HT1080 (cell line): Measurements from ENCODE around the gene SCTR. TPM values are rescaled to one million over a fixed set of nuclear protein-coding genes. Genes with fewer than 3 reads are reported as not detected.

Experiments used
- DNase-seq: peaks from one replicate; pipeline ENCODE4 v3.0.0-alpha.2; 2015; ENCODE audit warnings: low read depth
- polyA plus RNA-seq, 2 experiments: library from polyadenylated mRNA; depleted of rRNA; stranded (reverse); fragments of >200 nt; gene quantifications; 2 replicates each; pipeline ENCODE4 v1.2.3, GENCODE V29; 2015
- total RNA-seq: library from RNA; depleted of rRNA; stranded (reverse); fragments of >200 nt; shearing (Covaris generic); gene quantifications from 2 replicates; pipeline ENCODE4 v1.2.3, GENCODE V29; 2014; rRNA removed

The SCTR gene
- total RNA-seq = not detected in 2 replicates
- polyA plus RNA-seq (2015; cell fraction: cytosol; rRNA removed) = not detected in 2 replicates
- not detected in 2 replicates for polyA plus RNA-seq (2015; cell fraction: nucleus; rRNA removed)

GRCh38 chr2:119523952-119524694 is at the start of gene SCTR:
Gene SCTR (minus strand): TSS chr2:119524483. CDS start chr2:119524226, 257 bp downstream.
- DNase-seq = no peak

GRCh38 chr2:119567292-119567691 is 43.0 kb upstream of the SCTR start:
- no peak for DNase-seq

- no peak for DNase-seq
Observed at GRCh38 chr2:119565481-119565880, 41.2 kb upstream of the SCTR start.

- DNase-seq = no peak
Observed at GRCh38 chr2:119553687-119554344, 29.5 kb upstream of the SCTR start.

GRCh38 chr2:119552902-119553301 is 28.6 kb upstream of the SCTR start:
- no peak for DNase-seq

- no peak for DNase-seq
Observed at GRCh38 chr2:119550856-119551255, 26.6 kb upstream of the SCTR start.

GRCh38 chr2:119550346-119550745 is 26.1 kb upstream of the SCTR start:
- DNase-seq = no peak

GRCh38 chr2:119549241-119549640 is 25.0 kb upstream of the SCTR start:
- no peak for DNase-seq

- no peak for DNase-seq
Observed at GRCh38 chr2:119548516-119549120, 24.3 kb upstream of the SCTR start.

GRCh38 chr2:119546447-119546767 is 22.1 kb upstream of the SCTR start:
- DNase-seq = no peak

GRCh38 chr2:119545754-119546446 is 21.6 kb upstream of the SCTR start:
- no peak for DNase-seq

GRCh38 chr2:119544939-119545475 is 20.7 kb upstream of the SCTR start:
- DNase-seq = no peak

- DNase-seq = peak; percentile 57
Observed at GRCh38 chr2:119544075-119544938, 20.0 kb upstream of the SCTR start, which contains the start of gene CFAP221. Gene CFAP221 (plus strand): TSS chr2:119544449. CDS start chr2:119546132, 1,683 bp downstream.

GRCh38 chr2:119541476-119541875 is 17.2 kb upstream of the SCTR start:
- DNase-seq = no peak

- no peak for DNase-seq
Observed at GRCh38 chr2:119537792-119538191, 13.5 kb upstream of the SCTR start.

GRCh38 chr2:119536707-119537106 is 12.4 kb upstream of the SCTR start:
- no peak for DNase-seq

- DNase-seq = no peak
Observed at GRCh38 chr2:119536211-119536610, 11.9 kb upstream of the SCTR start.

- no peak for DNase-seq
Observed at GRCh38 chr2:119533560-119533959, 9.3 kb upstream of the SCTR start.

- DNase-seq = peak; percentile 9
Observed at GRCh38 chr2:119531292-119531691, 7.0 kb upstream of the SCTR start.

- no peak for DNase-seq
Observed at GRCh38 chr2:119527999-119528398, 3.7 kb upstream of the SCTR start.
